ENCODE measurements around the gene CATSPERE. TPM values are rescaled to one million over a fixed set of nuclear protein-coding genes. Genes with fewer than 3 reads are reported as not detected.
A peak's percentile ranks its signal among the peaks of the same experiment; 100 is the strongest.
"Not testable (repeated sequence)": the region's sequence is repeated elsewhere in the genome, so short reads cannot be mapped to it uniquely, and the experiment has no call there.

The CATSPERE gene
- total RNA-seq, 1 experiment from 2014 or later: 1.0 TPM

GRCh38 chr1:244484971-244485370, 23.9 kb downstream of the CATSPERE start:
- DNase-seq, H3K9me3 ChIP-seq, H3K4me3 ChIP-seq, H3K27me3 ChIP-seq, H3K36me3 ChIP-seq: not testable (repeated sequence)

GRCh38 chr1:244494653-244495052, 33.6 kb downstream of the CATSPERE start:
- peaks cover 2% of the 10 kb centered on the region; the same call in 1 of the 2 replicates for H3K9me3 ChIP-seq
- H3K36me3 ChIP-seq: no peaks in the 10 kb centered on the region
- no peak for DNase-seq

GRCh38 chr1:244496186-244496585, 35.1 kb downstream of the CATSPERE start:
- peaks cover 6% of the 10 kb centered on the region for H3K9me3 ChIP-seq
- no peak overlapping the region for H3K4me3 ChIP-seq
- no peaks in the 10 kb centered on the region for H3K36me3 ChIP-seq
- DNase-seq: no peak
- H3K27me3 ChIP-seq: no peaks in the 10 kb centered on the region

More at GRCh38 chr1:244494653-244495052, 33.6 kb downstream of the CATSPERE start:
- H3K4me3 ChIP-seq: no peak overlapping the region
- no peaks in the 10 kb centered on the region for H3K27me3 ChIP-seq

- H3K36me3 ChIP-seq: no peaks in the 10 kb centered on the region
- no peak overlapping the region for H3K4me3 ChIP-seq
- no peak for DNase-seq
- H3K9me3 ChIP-seq: peaks cover 6% of the 10 kb centered on the region
- H3K27me3 ChIP-seq: no peaks in the 10 kb centered on the region
Observed at GRCh38 chr1:244497805-244498204, 36.7 kb downstream of the CATSPERE start.

- not testable (repeated sequence) for H3K27me3 ChIP-seq
Observed at GRCh38 chr1:244499484-244499883, 38.4 kb downstream of the CATSPERE start.

GRCh38 chr1:244500515-244500914, 39.4 kb downstream of the CATSPERE start:
- not testable (repeated sequence) for H3K27me3 ChIP-seq, DNase-seq, H3K36me3 ChIP-seq, H3K4me3 ChIP-seq, H3K9me3 ChIP-seq

More at GRCh38 chr1:244499484-244499883, 38.4 kb downstream of the CATSPERE start:
- H3K4me3 ChIP-seq, H3K36me3 ChIP-seq, DNase-seq, H3K9me3 ChIP-seq: not testable (repeated sequence)

- Histone ChIP-seq H3K4me3 (no peak overlapping the region), H3K9me3 (peaks cover 8% of the 10 kb centered on the region), H3K27me3 (no peaks in the 10 kb centered on the region), H3K36me3 (no peaks in the 10 kb centered on the region)
- no peak for DNase-seq
Observed at GRCh38 chr1:244502630-244503029, 41.6 kb downstream of the CATSPERE start.

- Histone ChIP-seq H3K9me3 (no peaks in the 10 kb centered on the region), H3K36me3 (no peaks in the 10 kb centered on the region)
- no peak for DNase-seq
Observed at GRCh38 chr1:244513493-244513892, 52.4 kb downstream of the CATSPERE start.

GRCh38 chr1:244515680-244516079, 54.6 kb downstream of the CATSPERE start:
- H3K27me3 ChIP-seq: no peaks in the 10 kb centered on the region
- no peaks in the 10 kb centered on the region for H3K36me3 ChIP-seq
- no peak for DNase-seq
- H3K9me3 ChIP-seq: no peaks in the 10 kb centered on the region
- no peak overlapping the region for H3K4me3 ChIP-seq

More at GRCh38 chr1:244513493-244513892, 52.4 kb downstream of the CATSPERE start:
- no peak overlapping the region for H3K4me3 ChIP-seq
- H3K27me3 ChIP-seq: no peaks in the 10 kb centered on the region

- no peaks in the 10 kb centered on the region for H3K36me3 ChIP-seq
- H3K27me3 ChIP-seq: no peaks in the 10 kb centered on the region
- DNase-seq: no peak
Observed at GRCh38 chr1:244536316-244536715, 75.2 kb downstream of the CATSPERE start.

GRCh38 chr1:244545511-244545910, 84.4 kb downstream of the CATSPERE start:
- Histone ChIP-seq H3K4me3 (no peak overlapping the region), H3K36me3 (no peaks in the 10 kb centered on the region), H3K9me3 (no peaks in the 10 kb centered on the region; the same call in none of the 2 replicates), H3K27me3 (no peaks in the 10 kb centered on the region)
- peak; percentile 11 for DNase-seq

More at GRCh38 chr1:244536316-244536715, 75.2 kb downstream of the CATSPERE start:
- Histone ChIP-seq H3K9me3 (peaks cover 4% of the 10 kb centered on the region; the same call in 1 of the 2 replicates), H3K4me3 (no peak overlapping the region)

GRCh38 chr1:244548558-244549115, 87.6 kb downstream of the CATSPERE start:
- H3K4me3 ChIP-seq: no peak overlapping the region
- H3K36me3 ChIP-seq: no peaks in the 10 kb centered on the region
- H3K9me3 ChIP-seq: no peaks in the 10 kb centered on the region; the same call in none of the 2 replicates
- DNase-seq: no peak
- no peaks in the 10 kb centered on the region for H3K27me3 ChIP-seq

- Histone ChIP-seq H3K9me3 (peaks cover 9% of the 10 kb centered on the region), H3K36me3 (no peaks in the 10 kb centered on the region), H3K4me3 (no peak overlapping the region), H3K27me3 (no peaks in the 10 kb centered on the region)
- no peak for DNase-seq
Observed at GRCh38 chr1:244552336-244552735, 91.3 kb downstream of the CATSPERE start.

GRCh38 chr1:244556263-244556662, 95.2 kb downstream of the CATSPERE start:
- peaks cover 9% of the 10 kb centered on the region for H3K9me3 ChIP-seq
- no peaks in the 10 kb centered on the region for H3K27me3 ChIP-seq
- DNase-seq: no peak
- no peaks in the 10 kb centered on the region for H3K36me3 ChIP-seq
- H3K4me3 ChIP-seq: no peak overlapping the region

GRCh38 chr1:244557565-244557964, 96.5 kb downstream of the CATSPERE start:
- H3K27me3 ChIP-seq: no peaks in the 10 kb centered on the region
- H3K9me3 ChIP-seq: peaks cover 9% of the 10 kb centered on the region
- DNase-seq: no peak
- H3K4me3 ChIP-seq: no peak overlapping the region
- no peaks in the 10 kb centered on the region for H3K36me3 ChIP-seq

GRCh38 chr1:244559561-244559960, 98.5 kb downstream of the CATSPERE start:
- DNase-seq: no peak
- Histone ChIP-seq H3K9me3 (peaks cover 9% of the 10 kb centered on the region), H3K27me3 (no peaks in the 10 kb centered on the region), H3K4me3 (no peak overlapping the region), H3K36me3 (no peaks in the 10 kb centered on the region)

GRCh38 chr1:244562877-244563276, 101.8 kb downstream of the CATSPERE start:
- not testable (repeated sequence) for H3K27me3 ChIP-seq, H3K4me3 ChIP-seq, H3K9me3 ChIP-seq, DNase-seq, H3K36me3 ChIP-seq

GRCh38 chr1:244573768-244574167, 112.7 kb downstream of the CATSPERE start:
- H3K9me3 ChIP-seq: peaks cover 44% of the 10 kb centered on the region
- H3K36me3 ChIP-seq: no peaks in the 10 kb centered on the region

More at GRCh38 chr1:244573768-244574167, 112.7 kb downstream of the CATSPERE start:
- H3K4me3 ChIP-seq: no peak overlapping the region
- DNase-seq: no peak
- no peaks in the 10 kb centered on the region for H3K27me3 ChIP-seq
